Fibroblast of skin of abdomen (primary cell): ENCODE measurements around the gene DCPS.
"Not testable (repeated sequence)": the region's sequence is repeated elsewhere in the genome, so short reads cannot be mapped to it uniquely, and the experiment has no call there.

Experiments used
- DNase-seq: peaks from one replicate; pipeline ENCODE4 v3.0.0-alpha.2; 2013

Gene DCPS

DNA sequence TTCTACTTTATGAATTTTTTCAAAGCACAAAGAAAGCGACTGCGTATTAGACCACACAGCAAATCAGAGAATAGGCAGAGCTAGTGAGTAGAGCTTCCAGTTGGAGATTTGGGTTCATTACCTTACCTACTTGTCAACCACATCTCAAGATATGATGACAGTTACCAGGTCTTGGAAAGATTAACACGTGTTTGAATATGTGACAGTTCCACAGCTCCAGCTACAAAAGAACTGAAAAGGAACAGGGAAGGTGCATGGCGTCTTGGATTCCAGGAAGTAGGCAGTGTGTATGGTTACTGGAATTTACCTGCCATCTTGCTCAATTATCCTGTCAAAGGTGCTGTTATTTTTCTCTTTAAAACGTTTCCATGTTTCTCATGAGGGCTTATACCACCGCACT is 15.6 kb upstream of the DCPS start:
- no peak for DNase-seq

DNA sequence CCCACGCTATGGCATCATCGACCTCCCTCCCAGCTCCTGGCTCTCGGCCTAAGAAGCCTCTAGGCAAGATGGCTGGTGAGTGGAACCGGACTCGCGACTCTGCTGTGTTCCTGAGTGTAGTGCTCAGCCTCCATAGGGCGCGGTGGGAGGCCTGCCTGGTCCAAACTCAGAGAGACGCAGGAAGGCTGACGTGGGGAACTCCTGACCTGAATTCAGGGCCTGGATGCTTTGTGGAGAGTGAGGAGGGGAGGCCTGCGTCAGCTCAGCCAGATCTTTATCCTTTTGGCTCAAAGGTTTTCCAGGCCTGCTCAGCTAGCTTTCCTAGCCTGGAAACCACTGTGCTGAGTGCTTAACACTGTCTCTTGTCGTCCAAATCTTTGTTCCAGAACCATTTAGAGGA is 13.0 kb upstream of the DCPS start:
- DNase-seq: no peak

GRCh38 chr11:126293726-126294125 is 10.1 kb upstream of the DCPS start:
- DNase-seq: no peak

- DNase-seq: no peak
These were observed 6.9 kb upstream of the DCPS start for GRCh38 chr11:126297004-126297403.

- no peak for DNase-seq
These were observed 706 bp downstream of the DCPS start for GRCh38 chr11:126304457-126305075.

- no peak for DNase-seq
These were observed 1.8 kb downstream of the DCPS start for GRCh38 chr11:126305699-126306098.

- DNase-seq: peak; percentile 51
These were observed 3.8 kb downstream of the DCPS start for GRCh38 chr11:126307706-126308105.

GRCh38 chr11:126308271-126308671 is 4.4 kb downstream of the DCPS start:
- DNase-seq: no peak

DNA sequence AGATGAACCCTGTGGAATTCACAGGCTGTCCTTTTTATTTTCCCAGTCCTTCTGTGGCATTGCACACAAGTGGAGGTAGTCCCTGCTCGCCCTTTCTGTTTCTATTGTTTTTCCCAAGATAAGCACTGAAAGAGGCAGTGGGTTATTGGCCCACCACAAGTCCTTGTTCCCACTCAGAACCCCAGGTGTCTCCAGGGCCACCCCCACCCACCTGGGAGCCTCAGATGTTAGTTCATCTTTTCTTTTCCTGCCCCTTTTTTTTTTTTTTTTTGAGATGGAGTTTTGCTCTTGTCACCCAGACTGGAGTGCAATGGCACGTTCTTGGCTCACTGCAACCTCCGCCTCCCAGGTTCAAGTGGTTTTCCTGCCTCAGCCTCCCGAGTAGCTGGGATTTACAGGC is 4.9 kb downstream of the DCPS start:
- not testable (repeated sequence) for DNase-seq

- DNase-seq: peak; percentile 68
These were observed 6.5 kb downstream of the DCPS start for GRCh38 chr11:126310200-126310991.

DNA sequence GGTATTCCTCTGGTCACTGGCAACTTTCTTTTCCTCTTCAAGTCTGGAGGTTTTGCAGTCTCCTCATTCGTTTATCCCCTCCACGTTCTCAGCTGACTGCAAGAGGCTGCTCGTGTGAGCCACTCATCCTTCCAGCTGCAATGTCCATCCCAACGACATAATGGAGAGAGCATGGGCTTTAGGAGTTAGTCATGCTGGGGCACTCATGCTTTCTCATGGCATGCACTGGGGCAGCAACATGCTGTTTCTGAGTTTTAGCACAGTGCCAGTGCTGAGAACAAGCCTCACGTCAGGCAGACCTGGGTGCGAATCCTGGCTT is 7.1 kb downstream of the DCPS start:
- no peak for DNase-seq

DNA sequence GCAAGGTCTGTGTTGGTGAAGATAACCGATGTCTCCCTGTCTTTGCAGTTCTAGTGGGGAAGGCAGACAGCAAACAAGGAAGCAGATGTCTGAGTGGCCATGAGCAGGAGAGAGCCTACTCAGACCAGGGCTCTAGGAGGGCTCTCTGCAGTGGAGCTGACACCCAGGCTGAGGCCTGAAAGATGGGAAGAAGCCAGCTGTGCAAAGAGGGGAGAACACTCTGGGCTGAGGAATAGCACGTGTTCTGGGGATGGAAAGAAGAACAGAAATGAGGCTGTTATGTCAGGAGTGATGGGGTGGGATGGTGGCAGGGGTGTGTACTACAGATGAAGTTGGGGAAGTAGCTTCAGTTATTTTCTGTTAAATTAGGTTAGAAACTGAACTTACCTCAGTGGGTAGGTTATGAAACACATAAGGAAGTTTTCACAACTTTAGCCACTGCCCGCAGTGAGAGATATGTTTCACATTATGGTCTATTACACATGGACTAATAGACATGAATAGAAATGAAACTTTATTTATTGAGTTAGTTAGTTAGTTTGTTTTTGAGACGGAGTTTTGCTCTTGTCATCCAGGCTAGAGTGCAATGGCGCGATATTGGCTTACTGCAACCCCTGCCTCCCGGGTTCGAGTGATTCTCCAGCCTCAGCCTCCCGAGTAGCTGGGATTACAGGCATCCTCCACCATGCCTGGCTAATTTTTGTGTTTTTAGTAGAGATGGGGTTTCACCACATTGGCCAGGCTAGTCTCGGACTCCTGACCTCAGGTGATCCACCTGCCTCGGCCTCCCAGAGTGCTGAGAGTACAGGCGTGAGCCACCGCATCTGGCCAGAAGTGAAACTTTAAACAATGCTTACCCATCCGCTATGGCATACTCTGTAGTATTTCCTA is 7.8 kb downstream of the DCPS start:
- no peak for DNase-seq

GRCh38 chr11:126312961-126313360 is 9.1 kb downstream of the DCPS start:
- no peak for DNase-seq

- DNase-seq: no peak
These were observed 10.0 kb downstream of the DCPS start for GRCh38 chr11:126313826-126314225.

GRCh38 chr11:126317432-126317755 is 13.5 kb downstream of the DCPS start:
- DNase-seq: no peak

GRCh38 chr11:126317756-126318573 is 14.1 kb downstream of the DCPS start:
- peak; percentile 90 for DNase-seq

DNA sequence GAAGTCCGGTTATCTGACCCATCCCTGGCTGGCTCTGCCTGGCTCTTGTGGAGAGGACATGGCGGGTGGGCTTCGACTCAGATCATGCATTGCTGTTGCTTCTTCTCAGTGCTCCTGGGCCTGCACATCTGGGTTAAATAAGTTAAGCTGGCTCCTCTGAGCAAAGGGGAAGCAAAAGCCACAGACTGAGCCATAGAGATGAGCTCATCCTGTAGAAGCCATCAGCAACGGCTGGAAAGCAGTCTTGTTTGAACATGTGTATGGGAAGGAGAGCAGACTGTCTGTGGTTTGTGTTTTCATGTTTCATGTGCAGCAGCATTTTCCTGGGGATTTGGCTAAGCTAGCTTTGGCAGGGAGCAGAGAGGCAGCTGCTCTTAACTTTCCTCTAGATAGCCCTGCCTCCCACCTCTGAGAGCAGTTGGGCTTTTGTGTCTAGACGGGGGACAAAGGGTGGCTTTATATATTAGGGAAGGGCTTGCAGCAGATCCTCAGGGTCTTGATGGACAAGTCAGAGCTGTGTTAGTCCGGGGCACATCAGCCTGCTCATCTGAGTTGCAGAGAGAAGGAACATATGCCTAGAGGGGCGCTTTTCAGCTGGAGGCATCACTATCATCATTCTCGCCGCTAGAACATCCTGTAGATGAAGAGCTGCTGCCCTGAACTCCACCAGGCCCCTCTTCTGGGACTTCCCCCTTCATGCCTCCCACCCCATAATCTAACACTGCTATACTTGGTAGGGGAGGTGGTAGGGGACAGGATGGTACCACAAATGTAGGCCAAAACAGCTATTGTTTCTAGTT is 14.9 kb downstream of the DCPS start:
- DNase-seq: peak; percentile 98

- no peak for DNase-seq
These were observed 15.5 kb downstream of the DCPS start for GRCh38 chr11:126319374-126319740.

GRCh38 chr11:126322996-126323395 is 19.1 kb downstream of the DCPS start:
- DNase-seq: no peak

GRCh38 chr11:126327281-126328000 is 23.6 kb downstream of the DCPS start:
- DNase-seq: no peak

GRCh38 chr11:126328001-126328390 is 24.1 kb downstream of the DCPS start:
- no peak for DNase-seq
